Measurements from ENCODE around the gene GALR1.

GALR1 gene

GRCh38 chr18:77203851-77204250 is 45.8 kb upstream of the GALR1 start:
- TF ChIP-seq SIN3A (IDR thresholded peaks at IDR 0.05; ENCODE audit: borderline replicate concordance, insufficient read depth, low read length), result no peak
- TF ChIP-seq TAF1 (IDR thresholded peaks at IDR 0.05; ENCODE audit: borderline replicate concordance, insufficient read depth, low read length), result no peak
- TF ChIP-seq FOXP2 (optimal IDR thresholded peaks at IDR 0.05; ENCODE audit: borderline replicate concordance, extremely low read depth, extremely low read length, insufficient read depth), result no peak
- TF ChIP-seq REST (IDR thresholded peaks at IDR 0.05; ENCODE audit: insufficient read depth in 1 of 2, low read depth in 2 of 2, low read length in 2 of 2), result no peak
- no peak for TF ChIP-seq POLR2AphosphoS5 (IDR thresholded peaks at IDR 0.05; ENCODE audit: low read depth, low read length)

- no peak for TF ChIP-seq POLR2AphosphoS5 (IDR thresholded peaks at IDR 0.05; ENCODE audit: low read depth, low read length)
- TF ChIP-seq FOXP2 (optimal IDR thresholded peaks at IDR 0.05; ENCODE audit: borderline replicate concordance, extremely low read depth, extremely low read length, insufficient read depth), result no peak
- TF ChIP-seq SIN3A (IDR thresholded peaks at IDR 0.05; ENCODE audit: borderline replicate concordance, insufficient read depth, low read length), result no peak
- no peak for TF ChIP-seq REST (IDR thresholded peaks at IDR 0.05; ENCODE audit: insufficient read depth in 1 of 2, low read depth in 2 of 2, low read length in 2 of 2)
- no peak for TF ChIP-seq TAF1 (IDR thresholded peaks at IDR 0.05; ENCODE audit: borderline replicate concordance, insufficient read depth, low read length)
These were observed 43.9 kb upstream of the GALR1 start for GRCh38 chr18:77205769-77206168.

- TF ChIP-seq SIN3A (IDR thresholded peaks at IDR 0.05; ENCODE audit: borderline replicate concordance, insufficient read depth, low read length) (no peak), TAF1 (IDR thresholded peaks at IDR 0.05; ENCODE audit: borderline replicate concordance, insufficient read depth, low read length) (no peak), POLR2AphosphoS5 (IDR thresholded peaks at IDR 0.05; ENCODE audit: low read depth, low read length) (no peak), FOXP2 (optimal IDR thresholded peaks at IDR 0.05; ENCODE audit: borderline replicate concordance, extremely low read depth, extremely low read length, insufficient read depth) (no peak), REST (IDR thresholded peaks at IDR 0.05; ENCODE audit: insufficient read depth in 1 of 2, low read depth in 2 of 2, low read length in 2 of 2) (no peak)
These were observed 42.8 kb upstream of the GALR1 start for GRCh38 chr18:77206676-77207374.

GRCh38 chr18:77207540-77207939 is 42.1 kb upstream of the GALR1 start:
- TF ChIP-seq FOXP2 (optimal IDR thresholded peaks at IDR 0.05; ENCODE audit: borderline replicate concordance, extremely low read depth, extremely low read length, insufficient read depth) (no peak), SIN3A (IDR thresholded peaks at IDR 0.05; ENCODE audit: borderline replicate concordance, insufficient read depth, low read length) (no peak), POLR2AphosphoS5 (IDR thresholded peaks at IDR 0.05; ENCODE audit: low read depth, low read length) (no peak), REST (IDR thresholded peaks at IDR 0.05; ENCODE audit: insufficient read depth in 1 of 2, low read depth in 2 of 2, low read length in 2 of 2) (no peak), TAF1 (IDR thresholded peaks at IDR 0.05; ENCODE audit: borderline replicate concordance, insufficient read depth, low read length) (no peak)

Data from PFSK-1 (cell line).